Measurements from ENCODE around the gene RAI1. TPM values are rescaled to one million over a fixed set of nuclear protein-coding genes. Genes with fewer than 3 reads are reported as not detected.

The RAI1 gene
- total RNA-seq, 1 donor from 2014 or later, result 39.1 TPM

DNA sequence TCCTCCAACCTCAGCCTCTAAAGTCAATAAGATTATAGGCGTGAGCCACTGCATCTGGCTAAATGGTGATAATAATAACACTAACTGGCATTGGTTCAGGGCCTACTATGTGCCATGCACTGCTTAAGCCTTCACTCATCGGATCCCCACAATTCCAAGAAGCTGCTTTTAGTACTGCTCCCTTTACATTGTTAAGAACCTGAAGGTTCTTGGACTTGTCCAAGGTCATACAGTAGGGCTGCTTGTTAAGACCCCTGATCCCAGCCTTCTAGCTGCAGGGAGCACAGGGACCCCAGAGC, 149.0 kb downstream of the RAI1 start:
- no peaks in the 10 kb centered on the region for H3K9me3 ChIP-seq (ENCODE audit: insufficient read depth, low read depth, low read length)
- no peaks in the 10 kb centered on the region for H3K27me3 ChIP-seq (ENCODE audit: insufficient read depth, low read length)
- Mint-ChIP-seq H3K27me3 (ENCODE audit: low read depth, unreplicated experiment) (no peaks in the 10 kb centered on the region), H3K4me3 (ENCODE audit: unreplicated experiment) (no peak overlapping the region), H3K27ac (ENCODE audit: unreplicated experiment) (no peak overlapping the region), H3K4me1 (ENCODE audit: low read depth, unreplicated experiment) (peaks cover 12% of the 10 kb centered on the region), H3K36me3 (ENCODE audit: low read depth, unreplicated experiment) (peaks cover 13% of the 10 kb centered on the region), H3K9me3 (ENCODE audit: unreplicated experiment) (no peaks in the 10 kb centered on the region)
- H3K9ac ChIP-seq (ENCODE audit: low read length), result no peak overlapping the region
- no peak overlapping the region for H3K4me3 ChIP-seq (ENCODE audit: insufficient read depth, low read depth, low read length)
- no peak for DNase-seq (ENCODE audit: low read depth)
- no peak for TF ChIP-seq EZH2 (IDR thresholded peaks at IDR 0.05; ENCODE audit: insufficient read depth, low read length)
- H3K79me2 ChIP-seq (ENCODE audit: insufficient read depth, low read length), result peaks cover 89% of the 10 kb centered on the region
- no peak overlapping the region for H2AFZ ChIP-seq (ENCODE audit: low read depth, low read length)
- peaks cover 87% of the 10 kb centered on the region for H4K20me1 ChIP-seq (ENCODE audit: insufficient read depth, low read length)
- H3K4me2 ChIP-seq (ENCODE audit: low read length), result no peak overlapping the region
- no peaks in the 10 kb centered on the region for H3K36me3 ChIP-seq (ENCODE audit: insufficient read depth, low read length)
- peaks cover 11% of the 10 kb centered on the region for H3K4me1 ChIP-seq (ENCODE audit: insufficient read depth, low read length)
- no peak for FAIRE-seq
- no peak overlapping the region for H3K27ac ChIP-seq (ENCODE audit: low read depth, low read length)

DNA sequence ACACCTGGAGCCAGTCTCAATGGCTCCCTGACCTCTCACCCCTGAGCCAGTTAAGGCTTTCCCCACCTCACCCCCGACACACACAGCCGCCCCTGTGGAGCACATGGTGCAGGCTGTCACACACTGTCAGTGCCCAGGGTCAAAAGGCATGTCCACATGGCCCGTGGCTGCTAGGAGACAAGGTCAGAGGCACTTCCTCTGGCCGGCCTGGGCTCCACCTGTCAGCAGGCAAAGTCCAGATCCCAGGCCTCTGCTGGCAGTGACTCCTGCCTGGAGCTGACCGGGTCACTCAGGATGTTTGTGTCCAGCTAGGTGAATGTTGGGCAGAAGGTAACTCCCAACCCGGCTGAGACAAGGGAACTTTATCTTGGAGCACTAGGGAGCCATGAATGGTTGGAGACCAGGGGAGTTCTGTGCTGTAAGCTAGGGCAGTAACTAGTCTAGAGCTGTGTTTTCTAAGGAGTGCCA, 149.5 kb downstream of the RAI1 start:
- no peaks in the 10 kb centered on the region for H3K27me3 ChIP-seq (ENCODE audit: insufficient read depth, low read length)
- H3K9me3 ChIP-seq (ENCODE audit: insufficient read depth, low read depth, low read length), result no peaks in the 10 kb centered on the region
- no peaks in the 10 kb centered on the region for H3K27me3 Mint-ChIP-seq (ENCODE audit: low read depth, unreplicated experiment)
- H3K36me3 Mint-ChIP-seq (ENCODE audit: low read depth, unreplicated experiment), result peaks cover 13% of the 10 kb centered on the region
- H3K4me2 ChIP-seq (ENCODE audit: low read length), result no peak overlapping the region
- peaks cover 90% of the 10 kb centered on the region for H4K20me1 ChIP-seq (ENCODE audit: insufficient read depth, low read length)
- H3K36me3 ChIP-seq (ENCODE audit: insufficient read depth, low read length), result no peaks in the 10 kb centered on the region
- no peak overlapping the region for H3K9ac ChIP-seq (ENCODE audit: low read length)
- FAIRE-seq (no peak), DNase-seq (ENCODE audit: low read depth) (no peak)
- H3K4me1 Mint-ChIP-seq (ENCODE audit: low read depth, unreplicated experiment), result peaks cover 13% of the 10 kb centered on the region
- H3K4me3 Mint-ChIP-seq (ENCODE audit: unreplicated experiment), result no peak overlapping the region
- no peaks in the 10 kb centered on the region for H3K9me3 Mint-ChIP-seq (ENCODE audit: unreplicated experiment)
- peaks cover 92% of the 10 kb centered on the region for H3K79me2 ChIP-seq (ENCODE audit: insufficient read depth, low read length)
- no peak overlapping the region for H3K27ac ChIP-seq (ENCODE audit: low read depth, low read length)
- H3K4me1 ChIP-seq (ENCODE audit: insufficient read depth, low read length), result peaks cover 15% of the 10 kb centered on the region
- TF ChIP-seq EZH2 (IDR thresholded peaks at IDR 0.05; ENCODE audit: insufficient read depth, low read length), result no peak
- TF ChIP-seq, protein P1, sequence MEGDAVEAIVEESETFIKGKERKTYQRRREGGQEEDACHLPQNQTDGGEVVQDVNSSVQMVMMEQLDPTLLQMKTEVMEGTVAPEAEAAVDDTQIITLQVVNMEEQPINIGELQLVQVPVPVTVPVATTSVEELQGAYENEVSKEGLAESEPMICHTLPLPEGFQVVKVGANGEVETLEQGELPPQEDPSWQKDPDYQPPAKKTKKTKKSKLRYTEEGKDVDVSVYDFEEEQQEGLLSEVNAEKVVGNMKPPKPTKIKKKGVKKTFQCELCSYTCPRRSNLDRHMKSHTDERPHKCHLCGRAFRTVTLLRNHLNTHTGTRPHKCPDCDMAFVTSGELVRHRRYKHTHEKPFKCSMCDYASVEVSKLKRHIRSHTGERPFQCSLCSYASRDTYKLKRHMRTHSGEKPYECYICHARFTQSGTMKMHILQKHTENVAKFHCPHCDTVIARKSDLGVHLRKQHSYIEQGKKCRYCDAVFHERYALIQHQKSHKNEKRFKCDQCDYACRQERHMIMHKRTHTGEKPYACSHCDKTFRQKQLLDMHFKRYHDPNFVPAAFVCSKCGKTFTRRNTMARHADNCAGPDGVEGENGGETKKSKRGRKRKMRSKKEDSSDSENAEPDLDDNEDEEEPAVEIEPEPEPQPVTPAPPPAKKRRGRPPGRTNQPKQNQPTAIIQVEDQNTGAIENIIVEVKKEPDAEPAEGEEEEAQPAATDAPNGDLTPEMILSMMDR (IDR thresholded peaks at IDR 0.05; ENCODE audit: insufficient read depth, low read depth, low read length), result no peak
- no peak overlapping the region for H3K4me3 ChIP-seq (ENCODE audit: insufficient read depth, low read depth, low read length)
- H3K27ac Mint-ChIP-seq (ENCODE audit: unreplicated experiment), result peak overlapping the region; percentile 26
- H2AFZ ChIP-seq (ENCODE audit: low read depth, low read length), result no peak overlapping the region

DNA sequence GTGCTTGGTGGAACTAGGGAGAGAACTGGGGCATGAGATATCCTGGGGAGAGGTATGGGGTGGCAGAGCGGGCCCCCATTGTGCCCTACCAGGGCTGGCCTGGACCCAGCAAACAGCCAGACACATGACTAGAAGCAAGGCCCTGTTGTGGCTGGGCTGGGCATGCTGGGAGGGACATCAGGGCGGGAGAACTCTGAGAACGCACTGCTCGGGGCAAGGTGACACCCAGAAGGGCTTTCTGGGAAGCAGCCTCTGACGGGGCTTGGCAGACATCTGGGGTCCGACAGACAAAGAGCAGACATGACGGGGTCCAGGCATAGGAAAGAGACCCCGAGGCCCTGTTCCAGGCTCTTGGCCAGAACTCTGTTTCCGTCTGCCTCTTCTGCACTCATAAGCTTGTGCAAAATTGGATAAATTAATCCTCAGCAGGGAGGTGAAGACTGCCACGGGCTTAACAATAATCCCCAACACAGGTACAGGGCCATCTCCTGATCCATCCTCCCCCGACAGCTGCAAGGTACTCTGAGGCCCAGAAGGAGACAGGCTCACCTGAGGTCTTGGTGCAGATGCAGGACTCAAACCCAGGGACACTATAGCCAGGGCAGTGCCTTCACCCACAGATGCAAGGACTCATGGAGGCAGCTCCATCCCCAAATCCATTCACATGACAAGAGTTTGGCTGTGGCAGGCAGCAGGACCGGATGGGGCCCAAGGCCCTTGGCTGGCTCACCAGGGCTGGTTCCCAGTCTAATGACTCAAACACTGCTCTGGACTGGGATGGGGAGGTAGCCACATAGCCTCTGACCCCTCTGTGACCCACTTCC, 150.2 kb downstream of the RAI1 start:
- no peak for TF ChIP-seq EZH2 (IDR thresholded peaks at IDR 0.05; ENCODE audit: insufficient read depth, low read length)
- DNase-seq (ENCODE audit: low read depth), result no peak
- Histone ChIP-seq H3K36me3 (ENCODE audit: insufficient read depth, low read length) (no peaks in the 10 kb centered on the region), H3K4me1 (ENCODE audit: insufficient read depth, low read length) (peaks cover 18% of the 10 kb centered on the region), H3K27ac (ENCODE audit: low read depth, low read length) (no peak overlapping the region), H3K9me3 (ENCODE audit: insufficient read depth, low read depth, low read length) (no peaks in the 10 kb centered on the region), H3K79me2 (ENCODE audit: insufficient read depth, low read length) (peaks cover 92% of the 10 kb centered on the region), H2AFZ (ENCODE audit: low read depth, low read length) (no peak overlapping the region), H3K4me3 (ENCODE audit: insufficient read depth, low read depth, low read length) (no peak overlapping the region), H4K20me1 (ENCODE audit: insufficient read depth, low read length) (peaks cover 85% of the 10 kb centered on the region), H3K9ac (ENCODE audit: low read length) (no peak overlapping the region), H3K27me3 (ENCODE audit: insufficient read depth, low read length) (no peaks in the 10 kb centered on the region), H3K4me2 (ENCODE audit: low read length) (peak overlapping the region; percentile 15)
- Mint-ChIP-seq H3K4me1 (ENCODE audit: low read depth, unreplicated experiment) (peaks cover 12% of the 10 kb centered on the region), H3K9me3 (ENCODE audit: unreplicated experiment) (no peaks in the 10 kb centered on the region), H3K27ac (ENCODE audit: unreplicated experiment) (peak overlapping the region; percentile 26), H3K36me3 (ENCODE audit: low read depth, unreplicated experiment) (peaks cover 13% of the 10 kb centered on the region), H3K27me3 (ENCODE audit: low read depth, unreplicated experiment) (no peaks in the 10 kb centered on the region), H3K4me3 (ENCODE audit: unreplicated experiment) (no peak overlapping the region)
- FAIRE-seq, result no peak
